Panc1 (cell line): ENCODE results near the gene RRAGA. TPM values are rescaled to one million over a fixed set of nuclear protein-coding genes. Genes with fewer than 3 reads are reported as not detected.

Experiments used
- ATAC-seq: fragments of 200-7000 bp; cut with Tn5 transposase; 2 replicates; pipeline ENCODE4 v1.9.1; 2020; ENCODE audit warnings: mild to moderate bottlenecking, moderate library complexity
- BruUV-seq: library from RNA; stranded (reverse); fragments of 400-500 nt; replicated peaks from 2 replicates; lab custom pipeline; 2021; lab: Mats Ljungman, UMichigan
- CTCF ChIA-PET: fragments of 300-600 bp; sonication (Branson Sonifier 250); formaldehyde crosslinking; loops from one replicate; lab custom pipeline; 2022; ENCODE audit warnings: antibody characterized with exemption; lab: Charles Lee
- POLR2A ChIA-PET: fragments of 300-600 bp; sonication (Branson Sonifier 250); formaldehyde crosslinking; loops from one replicate; lab custom pipeline; 2022; ENCODE audit warnings: antibody characterized with exemption; lab: Charles Lee
- DNase-seq: peaks from one replicate; pipeline ENCODE4 v3.0.0-alpha.2; 2010; ENCODE audit warnings: low read depth, low spot score
- H3K27ac ChIP-seq: 2 replicates; pipeline ENCODE4 v1.5.1; 2011; ENCODE audit warnings: mild to moderate bottlenecking, low read length, inconsistent platforms
- H3K27me3 ChIP-seq: fragments of 200-500 bp; sonication (Bioruptor generic); 2 replicates; pipeline ENCODE4 v1.6.0; 2014; ENCODE audit warnings: low read length, inconsistent platforms; ENCODE audit not compliant: control insufficient read depth, insufficient read depth
- H3K36me3 ChIP-seq: fragments of 200-500 bp; sonication (Bioruptor generic); 2 replicates; pipeline ENCODE4 v1.5.1; 2014; ENCODE audit warnings: inconsistent platforms, mild to moderate bottlenecking, low read length, moderate library complexity; ENCODE audit not compliant: control insufficient read depth, insufficient read depth
- H3K4me1 ChIP-seq: 2 replicates; pipeline ENCODE4 v1.5.1; 2011; ENCODE audit warnings: inconsistent platforms, mild to moderate bottlenecking, low read length, moderate library complexity; ENCODE audit not compliant: control insufficient read depth, insufficient read depth
- H3K4me3 ChIP-seq, 2 experiments: 2 replicates each; pipeline ENCODE4 v1.5.1; 2011 to 2012; ENCODE audit warnings: low read depth in 2 of 2, low read length in 2 of 2, mild to moderate bottlenecking in 2 of 2, inconsistent platforms in 1 of 2, moderate library complexity in 1 of 2
- H3K9me3 ChIP-seq: fragments of 200-500 bp; sonication (Bioruptor generic); 2 replicates; pipeline ENCODE4 v1.5.1; 2014; ENCODE audit warnings: low read depth, mild to moderate bottlenecking, inconsistent platforms, low read length, moderate library complexity; ENCODE audit not compliant: control insufficient read depth, insufficient read depth
- POLR2AphosphoS5 ChIP-seq: IDR thresholded peaks from 2 replicates; pipeline ENCODE4 v1.6.1; 2012; ENCODE audit warnings: mild to moderate bottlenecking, low read depth, low read length, moderate library complexity
- SIN3A ChIP-seq: IDR thresholded peaks from 2 replicates; pipeline ENCODE4 v1.6.1; 2012; ENCODE audit warnings: low read depth, mild to moderate bottlenecking, low read length, moderate library complexity, borderline replicate concordance; ENCODE audit not compliant: insufficient read depth
- TCF7L2 ChIP-seq: IDR thresholded peaks from 2 replicates; pipeline ENCODE4 v1.6.1; 2011; ENCODE audit warnings: mild to moderate bottlenecking, low read depth, low read length, inconsistent platforms
- in situ Hi-C: cut with HindIII; loops from 2 replicates; pipeline ENCODE4 v1.10.0; 2016; ENCODE audit warnings: low sequenced_read_pairs, low pct_unique_long_range_greater_than_20kb
- intact Hi-C: fragments of 100-400 bp; cut with micrococcal nuclease; formaldehyde crosslinking; loops from one replicate; pipeline ENCODE4 v1.10.0; 2022; ENCODE audit not compliant: unreplicated experiment
- total RNA-seq: library from RNA; stranded (reverse); gene quantifications from one replicate; pipeline ENCODE4 v1.2.1, GENCODE V29; 2021; ENCODE audit not compliant: unreplicated experiment
- TF ChIP-seq, protein P1 (sequence below), 2 experiments: IDR thresholded peaks; 2 replicates each; pipeline ENCODE4 v1.6.1; 2011 to 2012; ENCODE audit warnings: low read depth in 2 of 2, control low read depth in 1 of 2, low read length in 1 of 2, mild to moderate bottlenecking in 1 of 2, moderate library complexity in 1 of 2; ENCODE audit not compliant: insufficient read depth in 1 of 2
- TF ChIP-seq, protein P2 (sequence below): fragments of 450-650 bp; IDR thresholded peaks from 2 replicates; pipeline ENCODE4 v1.5.1; 2017; ENCODE audit warnings: mild to moderate bottlenecking

Gene RRAGA
- total RNA-seq, 1 experiment from 2014 or later = 23.5 TPM

DNA sequence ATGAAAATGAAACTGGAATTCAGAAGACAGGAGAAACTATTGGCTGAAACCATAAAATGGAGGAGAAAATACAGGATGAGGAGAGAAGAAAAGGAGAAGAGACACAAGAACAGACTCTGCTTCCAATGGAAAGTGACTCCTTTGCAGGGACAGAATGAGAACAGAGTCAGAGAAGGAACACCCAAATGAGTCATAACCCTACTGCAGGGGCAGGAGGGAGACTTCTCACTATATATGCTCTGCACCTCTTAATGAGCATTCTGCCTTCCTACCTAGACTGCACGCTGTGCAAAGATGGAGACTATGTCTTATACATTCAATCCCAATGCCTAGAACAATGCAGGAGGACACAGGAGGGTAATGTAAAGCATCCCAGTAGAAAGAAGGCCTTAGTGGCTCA is 18.3 kb upstream of the RRAGA start:
- in situ Hi-C loops = no loop called here
- Histone ChIP-seq H3K27ac (no peak overlapping the region), H3K27me3 (no peaks in the 10 kb centered on the region), H3K4me1 (no peaks in the 10 kb centered on the region), H3K36me3 (no peaks in the 10 kb centered on the region), H3K4me3 (no peak overlapping the region), H3K9me3 (no peaks in the 10 kb centered on the region)
- BruUV-seq = no TSS peak
- DNase-seq (no peak), ATAC-seq (no peak)
- intact Hi-C loops = no loop called here
- CTCF ChIA-PET = no interaction called here
- POLR2A ChIA-PET = no interaction called here
- TF ChIP-seq, protein P1, sequence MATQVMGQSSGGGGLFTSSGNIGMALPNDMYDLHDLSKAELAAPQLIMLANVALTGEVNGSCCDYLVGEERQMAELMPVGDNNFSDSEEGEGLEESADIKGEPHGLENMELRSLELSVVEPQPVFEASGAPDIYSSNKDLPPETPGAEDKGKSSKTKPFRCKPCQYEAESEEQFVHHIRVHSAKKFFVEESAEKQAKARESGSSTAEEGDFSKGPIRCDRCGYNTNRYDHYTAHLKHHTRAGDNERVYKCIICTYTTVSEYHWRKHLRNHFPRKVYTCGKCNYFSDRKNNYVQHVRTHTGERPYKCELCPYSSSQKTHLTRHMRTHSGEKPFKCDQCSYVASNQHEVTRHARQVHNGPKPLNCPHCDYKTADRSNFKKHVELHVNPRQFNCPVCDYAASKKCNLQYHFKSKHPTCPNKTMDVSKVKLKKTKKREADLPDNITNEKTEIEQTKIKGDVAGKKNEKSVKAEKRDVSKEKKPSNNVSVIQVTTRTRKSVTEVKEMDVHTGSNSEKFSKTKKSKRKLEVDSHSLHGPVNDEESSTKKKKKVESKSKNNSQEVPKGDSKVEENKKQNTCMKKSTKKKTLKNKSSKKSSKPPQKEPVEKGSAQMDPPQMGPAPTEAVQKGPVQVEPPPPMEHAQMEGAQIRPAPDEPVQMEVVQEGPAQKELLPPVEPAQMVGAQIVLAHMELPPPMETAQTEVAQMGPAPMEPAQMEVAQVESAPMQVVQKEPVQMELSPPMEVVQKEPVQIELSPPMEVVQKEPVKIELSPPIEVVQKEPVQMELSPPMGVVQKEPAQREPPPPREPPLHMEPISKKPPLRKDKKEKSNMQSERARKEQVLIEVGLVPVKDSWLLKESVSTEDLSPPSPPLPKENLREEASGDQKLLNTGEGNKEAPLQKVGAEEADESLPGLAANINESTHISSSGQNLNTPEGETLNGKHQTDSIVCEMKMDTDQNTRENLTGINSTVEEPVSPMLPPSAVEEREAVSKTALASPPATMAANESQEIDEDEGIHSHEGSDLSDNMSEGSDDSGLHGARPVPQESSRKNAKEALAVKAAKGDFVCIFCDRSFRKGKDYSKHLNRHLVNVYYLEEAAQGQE (IDR thresholded peaks at IDR 0.05; ENCODE audit: insufficient read depth in 1 of 2, low read depth in 2 of 2, low read length in 1 of 2) = no peak
- TF ChIP-seq TCF7L2 (no peak), SIN3A (no peak), POLR2AphosphoS5 (no peak)
- TF ChIP-seq, protein P2, sequence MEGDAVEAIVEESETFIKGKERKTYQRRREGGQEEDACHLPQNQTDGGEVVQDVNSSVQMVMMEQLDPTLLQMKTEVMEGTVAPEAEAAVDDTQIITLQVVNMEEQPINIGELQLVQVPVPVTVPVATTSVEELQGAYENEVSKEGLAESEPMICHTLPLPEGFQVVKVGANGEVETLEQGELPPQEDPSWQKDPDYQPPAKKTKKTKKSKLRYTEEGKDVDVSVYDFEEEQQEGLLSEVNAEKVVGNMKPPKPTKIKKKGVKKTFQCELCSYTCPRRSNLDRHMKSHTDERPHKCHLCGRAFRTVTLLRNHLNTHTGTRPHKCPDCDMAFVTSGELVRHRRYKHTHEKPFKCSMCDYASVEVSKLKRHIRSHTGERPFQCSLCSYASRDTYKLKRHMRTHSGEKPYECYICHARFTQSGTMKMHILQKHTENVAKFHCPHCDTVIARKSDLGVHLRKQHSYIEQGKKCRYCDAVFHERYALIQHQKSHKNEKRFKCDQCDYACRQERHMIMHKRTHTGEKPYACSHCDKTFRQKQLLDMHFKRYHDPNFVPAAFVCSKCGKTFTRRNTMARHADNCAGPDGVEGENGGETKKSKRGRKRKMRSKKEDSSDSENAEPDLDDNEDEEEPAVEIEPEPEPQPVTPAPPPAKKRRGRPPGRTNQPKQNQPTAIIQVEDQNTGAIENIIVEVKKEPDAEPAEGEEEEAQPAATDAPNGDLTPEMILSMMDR = no peak

DNA sequence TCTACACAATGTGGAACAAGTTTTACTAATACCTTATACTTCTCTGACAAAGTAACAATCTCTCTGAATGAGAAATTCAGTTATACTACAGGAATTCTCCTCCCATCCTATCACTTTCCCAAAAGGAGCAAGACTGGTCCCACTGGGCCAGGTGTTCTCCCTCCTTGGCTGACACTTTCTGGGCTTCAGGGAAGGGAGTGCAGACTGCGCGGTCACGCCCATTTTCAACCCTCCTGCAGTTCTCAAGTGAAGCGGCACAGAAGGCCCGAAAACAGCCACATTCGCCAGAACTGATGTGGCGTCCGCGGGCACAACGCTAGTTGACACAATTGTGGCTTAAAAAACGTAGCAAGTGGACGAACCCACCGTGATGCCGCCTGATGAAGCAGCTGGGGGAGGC is 16.8 kb upstream of the RRAGA start:
- Histone ChIP-seq H3K4me1 (no peaks in the 10 kb centered on the region), H3K27me3 (no peaks in the 10 kb centered on the region), H3K4me3 (no peak overlapping the region), H3K27ac (no peak overlapping the region), H3K9me3 (no peaks in the 10 kb centered on the region), H3K36me3 (no peaks in the 10 kb centered on the region)
- POLR2A ChIA-PET = no interaction called here
- ATAC-seq (no peak), DNase-seq (no peak)
- TF ChIP-seq, protein P2 = no peak
- no peak for TF ChIP-seq POLR2AphosphoS5
- TF ChIP-seq SIN3A = no peak
- no peak for TF ChIP-seq TCF7L2
- TF ChIP-seq, protein P1 (IDR thresholded peaks at IDR 0.05; ENCODE audit: insufficient read depth in 1 of 2, low read depth in 2 of 2, low read length in 1 of 2) = no peak
- intact Hi-C loops = no loop called here
- in situ Hi-C loops = no loop called here
- no TSS peak for BruUV-seq
- CTCF ChIA-PET = no interaction called here
